HEK293 (cell line): ENCODE measurements around the gene CYBA.

ENCODE experiments used
- CTCF ChIA-PET: fragments of 350-600 bp; formaldehyde crosslinking; extraction: SDS; loops from one replicate; lab custom pipeline; 2021; ENCODE audit warnings: antibody characterized with exemption; lab: Yijun Ruan, JAX
- POLR2A ChIA-PET: fragments of 300-600 bp; formaldehyde crosslinking; extraction: SDS; loops from one replicate; lab custom pipeline; 2020; ENCODE audit warnings: antibody characterized with exemption, inconsistent platforms; lab: Yijun Ruan, JAX
- H3K27ac ChIP-seq: fragments of 200-500 bp; sonication (Bioruptor generic); 2 replicates; pipeline ENCODE4 v1.5.1; 2014; ENCODE audit warnings: low read depth, low read length, control low read depth, inconsistent platforms; ENCODE audit errors: extremely low read depth
- H3K36me3 ChIP-seq, 2 experiments: fragments of 200-500 bp in 1 of 2; sonication (Bioruptor generic) in 1 of 2; 1 replicate in 1 of 2; 2 replicates in 1 of 2; pipeline ENCODE4 v1.5.1; 2014 to 2017; ENCODE audit warnings: inconsistent platforms in 2 of 2, low read length in 2 of 2; ENCODE audit not compliant: control insufficient read depth in 2 of 2, insufficient read depth in 1 of 2
- H3K4me1 ChIP-seq: fragments of 200-500 bp; sonication (Bioruptor generic); 2 replicates; pipeline ENCODE4 v1.5.1; 2014; ENCODE audit warnings: mild to moderate bottlenecking, low read length, inconsistent platforms; ENCODE audit not compliant: control insufficient read depth, insufficient read depth
- H3K4me3 ChIP-seq: 2 replicates; pipeline ENCODE4 v1.5.1; 2011; ENCODE audit warnings: low read depth, mild to moderate bottlenecking, control low read depth, low read length, moderate library complexity
- H3K9me3 ChIP-seq: fragments of 200-500 bp; sonication (Bioruptor generic); 2 replicates; pipeline ENCODE4 v1.5.1; 2014; ENCODE audit warnings: low read depth, low read length, inconsistent platforms; ENCODE audit not compliant: control insufficient read depth, insufficient read depth
- AEBP2 ChIP-seq: fragments of 450-650 bp; formaldehyde crosslinking; IDR thresholded peaks from 2 replicates; pipeline ENCODE4 v1.5.1; 2016; ENCODE audit warnings: missing biosample characterization, missing genetic modification characterization, borderline replicate concordance
- GLIS2 ChIP-seq: fragments of 450-650 bp; formaldehyde crosslinking; IDR thresholded peaks from 2 replicates; pipeline ENCODE4 v1.5.1; 2016; ENCODE audit warnings: missing biosample characterization, missing genetic modification characterization
- KLF7 ChIP-seq: fragments of 450-650 bp; formaldehyde crosslinking; IDR thresholded peaks from 2 replicates; pipeline ENCODE4 v1.5.1; 2016; ENCODE audit warnings: missing biosample characterization, missing genetic modification characterization, borderline replicate concordance
- OVOL3 ChIP-seq: fragments of 450-650 bp; formaldehyde crosslinking; IDR thresholded peaks from 2 replicates; pipeline ENCODE4 v1.5.1; 2016; ENCODE audit warnings: missing biosample characterization, missing genetic modification characterization
- SALL2 ChIP-seq: fragments of 450-650 bp; formaldehyde crosslinking; IDR thresholded peaks from 2 replicates; pipeline ENCODE4 v1.5.0; 2017; ENCODE audit warnings: missing biosample characterization, mild to moderate bottlenecking, missing genetic modification characterization, borderline replicate concordance
- ZEB2 ChIP-seq: fragments of 450-650 bp; formaldehyde crosslinking; IDR thresholded peaks from 2 replicates; pipeline ENCODE4 v1.5.1; 2016; ENCODE audit warnings: missing biosample characterization, missing genetic modification characterization
- ZFP41 ChIP-seq: fragments of 450-650 bp; formaldehyde crosslinking; IDR thresholded peaks from 2 replicates; pipeline ENCODE4 v1.5.1; 2016; ENCODE audit warnings: missing biosample characterization, missing genetic modification characterization, borderline replicate concordance
- ZNF174 ChIP-seq: fragments of 450-650 bp; formaldehyde crosslinking; IDR thresholded peaks from 2 replicates; pipeline ENCODE4 v1.5.0; 2017; ENCODE audit warnings: missing biosample characterization, mild to moderate bottlenecking, missing genetic modification characterization
- ZNF18 ChIP-seq: fragments of 450-650 bp; formaldehyde crosslinking; IDR thresholded peaks from 2 replicates; pipeline ENCODE4 v1.5.1; 2016; ENCODE audit warnings: missing biosample characterization, missing genetic modification characterization
- ZNF214 ChIP-seq: fragments of 450-650 bp; formaldehyde crosslinking; IDR thresholded peaks from 2 replicates; pipeline ENCODE4 v1.5.1; 2017; ENCODE audit warnings: missing biosample characterization, mild to moderate bottlenecking, missing genetic modification characterization, borderline replicate concordance
- ZNF302 ChIP-seq: fragments of 450-650 bp; formaldehyde crosslinking; IDR thresholded peaks from 2 replicates; pipeline ENCODE4 v1.5.1; 2016; ENCODE audit warnings: missing biosample characterization, missing genetic modification characterization, low read depth
- ZNF391 ChIP-seq: fragments of 450-650 bp; formaldehyde crosslinking; IDR thresholded peaks from 2 replicates; pipeline ENCODE4 v1.5.1; 2016; ENCODE audit warnings: low read depth, missing biosample characterization, missing genetic modification characterization, borderline replicate concordance
- ZNF488 ChIP-seq: fragments of 450-650 bp; formaldehyde crosslinking; IDR thresholded peaks from 2 replicates; pipeline ENCODE4 v1.5.1; 2016; ENCODE audit warnings: missing biosample characterization, missing genetic modification characterization
- ZNF645 ChIP-seq: fragments of 450-650 bp; formaldehyde crosslinking; IDR thresholded peaks from 2 replicates; pipeline ENCODE4; 2016; ENCODE audit warnings: missing biosample characterization, missing genetic modification characterization
- ZNF660 ChIP-seq: fragments of 450-650 bp; IDR thresholded peaks from 2 replicates; pipeline ENCODE4 v1.5.1; 2018; ENCODE audit warnings: missing biosample characterization, mild to moderate bottlenecking, missing genetic modification characterization
- ZNF701 ChIP-seq: fragments of 450-650 bp; formaldehyde crosslinking; IDR thresholded peaks from 2 replicates; pipeline ENCODE4 v1.5.1; 2016; ENCODE audit warnings: missing biosample characterization, missing genetic modification characterization
- ZNF768 ChIP-seq: fragments of 450-650 bp; formaldehyde crosslinking; IDR thresholded peaks from 2 replicates; pipeline ENCODE4 v1.5.1; 2018; ENCODE audit warnings: missing biosample characterization, mild to moderate bottlenecking, missing genetic modification characterization
- ZXDB ChIP-seq: fragments of 450-650 bp; formaldehyde crosslinking; IDR thresholded peaks from 2 replicates; pipeline ENCODE4 v1.5.1; 2016; ENCODE audit warnings: missing biosample characterization, missing genetic modification characterization
- TF ChIP-seq, protein P1 (sequence below): fragments of 450-650 bp; formaldehyde crosslinking; IDR thresholded peaks from 2 replicates; pipeline ENCODE4 v1.5.0; 2017; ENCODE audit warnings: missing biosample characterization, missing genetic modification characterization, borderline replicate concordance
- TF ChIP-seq, protein P2 (sequence below): fragments of 450-650 bp; formaldehyde crosslinking; IDR thresholded peaks from 2 replicates; pipeline ENCODE4 v1.5.1; 2017; ENCODE audit warnings: missing biosample characterization, missing genetic modification characterization

The CYBA gene

GRCh38 chr16:88638323-88639230, 12.3 kb downstream of the CYBA start, which contains the start of gene IL17C:
TSS of gene IL17C (plus strand) at chr16:88638572. CDS start at chr16:88638642, 70 bp downstream.
- Histone ChIP-seq H3K36me3 (peaks cover 0 to 7% of the 10 kb centered on the region in 2 experiments; a peak in 1 of 3 replicates), H3K4me3 (no peak within 1 kb of the TSS), H3K9me3 (no peaks in the 10 kb centered on the region), H3K4me1 (no peaks in the 10 kb centered on the region), H3K27ac (no peak within 1 kb of the TSS)
- TF ChIP-seq ZEB2 (tag by site-specific recombination): peak; percentile 68
- no peak for TF ChIP-seq KLF7 (tag by site-specific recombination)
- peak; percentile 18; the same call in 1 of the 2 replicates for TF ChIP-seq ZNF768 (tag by site-specific recombination)
- peak; percentile 48 for TF ChIP-seq GLIS2 (tag by site-specific recombination)
- POLR2A ChIA-PET: interaction anchor here (1.5 to 1.9 kb wide), 2 partner anchors 9 to 11 kb away, joined by 4 to 5 read pairs; no protein-coding TSS in a partner anchor
- CTCF ChIA-PET: no interaction called here

DNA sequence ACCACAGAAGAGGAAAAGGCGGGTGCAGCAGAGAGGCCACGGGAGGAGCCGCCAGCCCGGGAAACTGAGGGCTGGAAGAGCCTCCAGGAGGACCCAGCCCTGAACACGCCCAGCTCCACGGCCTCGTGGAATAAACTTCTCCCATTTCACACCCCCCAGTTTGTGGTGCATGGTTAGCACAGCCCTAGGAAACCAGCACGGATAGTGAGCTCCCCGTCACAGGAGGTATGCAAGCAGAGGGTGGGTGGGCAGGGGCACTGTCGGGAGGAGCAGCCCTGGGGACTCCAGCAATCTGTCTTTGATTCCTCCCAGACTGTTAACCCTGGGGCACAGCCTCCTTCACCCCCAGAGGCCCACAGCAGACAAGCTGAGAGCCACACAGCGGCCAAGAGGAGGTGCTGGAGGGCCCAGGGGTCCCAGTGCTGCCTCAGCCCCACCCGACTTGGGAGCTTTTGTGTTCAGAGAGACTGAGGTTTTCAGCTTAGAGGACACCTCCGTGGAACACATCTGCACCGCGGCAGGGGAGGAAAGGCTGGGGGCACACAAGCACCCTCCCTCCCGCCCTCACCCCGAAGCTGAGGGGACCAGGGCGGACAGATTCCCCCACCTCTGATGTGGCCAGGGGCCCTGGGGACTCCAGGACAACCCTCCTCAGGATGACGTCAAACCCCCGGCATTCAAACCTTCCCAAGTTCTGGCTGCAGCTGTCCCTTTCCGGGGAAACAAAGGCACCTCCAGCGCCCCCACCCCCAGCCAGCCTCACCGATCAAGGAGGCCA, 14.2 kb downstream of the CYBA start:
- H3K27ac ChIP-seq: no peak overlapping the region
- no peaks in the 10 kb centered on the region for H3K4me1 ChIP-seq
- ChIA-PET POLR2A (interaction anchor here (0.6 to 1.9 kb wide), 3 partner anchors 11 to 143 kb away, joined by 3 to 4 read pairs (median 3); no protein-coding TSS in a partner anchor), CTCF (interaction anchor here (0.7 to 1.1 kb wide), 2 partner anchors 13 to 29 kb away, joined by 3 to 4 read pairs; no protein-coding TSS in a partner anchor)
- H3K36me3 ChIP-seq: peaks cover 0 to 17% of the 10 kb centered on the region in 2 experiments; a peak in 1 of 3 replicates
- no peaks in the 10 kb centered on the region for H3K9me3 ChIP-seq
- no peak overlapping the region for H3K4me3 ChIP-seq
- TF ChIP-seq ZNF645 (tag by site-specific recombination) (no peak), ZNF660 (no peak), ZNF214 (tag by site-specific recombination) (no peak), ZNF488 (tag by site-specific recombination) (no peak), ZNF391 (tag by site-specific recombination) (no peak), ZNF174 (no peak), ZNF18 (tag by site-specific recombination) (no peak), ZNF701 (tag by site-specific recombination) (no peak), ZFP41 (tag by site-specific recombination) (no peak), AEBP2 (tag by site-specific recombination) (no peak), SALL2 (tag by site-specific recombination) (no peak), ZNF302 (tag by site-specific recombination) (no peak), OVOL3 (tag by site-specific recombination) (no peak), ZXDB (no peak)
- TF ChIP-seq, protein P1, sequence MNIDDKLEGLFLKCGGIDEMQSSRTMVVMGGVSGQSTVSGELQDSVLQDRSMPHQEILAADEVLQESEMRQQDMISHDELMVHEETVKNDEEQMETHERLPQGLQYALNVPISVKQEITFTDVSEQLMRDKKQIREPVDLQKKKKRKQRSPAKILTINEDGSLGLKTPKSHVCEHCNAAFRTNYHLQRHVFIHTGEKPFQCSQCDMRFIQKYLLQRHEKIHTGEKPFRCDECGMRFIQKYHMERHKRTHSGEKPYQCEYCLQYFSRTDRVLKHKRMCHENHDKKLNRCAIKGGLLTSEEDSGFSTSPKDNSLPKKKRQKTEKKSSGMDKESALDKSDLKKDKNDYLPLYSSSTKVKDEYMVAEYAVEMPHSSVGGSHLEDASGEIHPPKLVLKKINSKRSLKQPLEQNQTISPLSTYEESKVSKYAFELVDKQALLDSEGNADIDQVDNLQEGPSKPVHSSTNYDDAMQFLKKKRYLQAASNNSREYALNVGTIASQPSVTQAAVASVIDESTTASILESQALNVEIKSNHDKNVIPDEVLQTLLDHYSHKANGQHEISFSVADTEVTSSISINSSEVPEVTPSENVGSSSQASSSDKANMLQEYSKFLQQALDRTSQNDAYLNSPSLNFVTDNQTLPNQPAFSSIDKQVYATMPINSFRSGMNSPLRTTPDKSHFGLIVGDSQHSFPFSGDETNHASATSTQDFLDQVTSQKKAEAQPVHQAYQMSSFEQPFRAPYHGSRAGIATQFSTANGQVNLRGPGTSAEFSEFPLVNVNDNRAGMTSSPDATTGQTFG (tag by site-specific recombination): no peak
- TF ChIP-seq, protein P2, sequence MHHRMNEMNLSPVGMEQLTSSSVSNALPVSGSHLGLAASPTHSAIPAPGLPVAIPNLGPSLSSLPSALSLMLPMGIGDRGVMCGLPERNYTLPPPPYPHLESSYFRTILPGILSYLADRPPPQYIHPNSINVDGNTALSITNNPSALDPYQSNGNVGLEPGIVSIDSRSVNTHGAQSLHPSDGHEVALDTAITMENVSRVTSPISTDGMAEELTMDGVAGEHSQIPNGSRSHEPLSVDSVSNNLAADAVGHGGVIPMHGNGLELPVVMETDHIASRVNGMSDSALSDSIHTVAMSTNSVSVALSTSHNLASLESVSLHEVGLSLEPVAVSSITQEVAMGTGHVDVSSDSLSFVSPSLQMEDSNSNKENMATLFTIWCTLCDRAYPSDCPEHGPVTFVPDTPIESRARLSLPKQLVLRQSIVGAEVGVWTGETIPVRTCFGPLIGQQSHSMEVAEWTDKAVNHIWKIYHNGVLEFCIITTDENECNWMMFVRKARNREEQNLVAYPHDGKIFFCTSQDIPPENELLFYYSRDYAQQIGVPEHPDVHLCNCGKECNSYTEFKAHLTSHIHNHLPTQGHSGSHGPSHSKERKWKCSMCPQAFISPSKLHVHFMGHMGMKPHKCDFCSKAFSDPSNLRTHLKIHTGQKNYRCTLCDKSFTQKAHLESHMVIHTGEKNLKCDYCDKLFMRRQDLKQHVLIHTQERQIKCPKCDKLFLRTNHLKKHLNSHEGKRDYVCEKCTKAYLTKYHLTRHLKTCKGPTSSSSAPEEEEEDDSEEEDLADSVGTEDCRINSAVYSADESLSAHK (tag by site-specific recombination): no peak
